Measurements from ENCODE around the gene CLCN3.
"Not testable (repeated sequence)": the region's sequence is repeated elsewhere in the genome, so short reads cannot be mapped to it uniquely, and the experiment has no call there.

DNA sequence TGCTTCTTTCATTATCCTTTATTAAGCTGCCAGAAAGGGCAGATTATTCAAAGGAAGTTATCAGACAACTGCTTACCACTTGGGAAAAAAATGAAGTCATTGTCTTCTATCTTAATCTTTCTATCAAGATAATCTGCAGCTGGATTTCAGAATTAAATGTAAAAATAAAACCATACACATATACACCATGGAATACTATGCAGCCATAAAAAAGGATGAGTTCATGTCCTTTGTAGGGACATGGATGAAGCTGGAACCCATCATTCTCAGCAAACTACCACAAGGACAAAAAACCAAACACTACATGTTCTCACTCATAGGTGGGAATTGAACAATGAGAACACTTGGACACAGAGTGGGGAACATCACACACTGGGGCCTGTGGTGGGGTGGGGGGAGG, 118.2 kb downstream of the CLCN3 start:
- TF ChIP-seq ZNF274 (IDR thresholded peaks at IDR 0.05; ENCODE audit: low read depth, low read length); YY1 (IDR thresholded peaks at IDR 0.05; ENCODE audit: insufficient read depth, insufficient read length): not testable (repeated sequence)
